Panc1 (cell line): ENCODE data around the gene DDX25. TPM values are rescaled to one million over a fixed set of nuclear protein-coding genes. Genes with fewer than 3 reads are reported as not detected.
"Not testable (repeated sequence)": the region's sequence is repeated elsewhere in the genome, so short reads cannot be mapped to it uniquely, and the experiment has no call there.

Source experiments
- ATAC-seq: fragments of 200-7000 bp; cut with Tn5 transposase; 2 replicates; pipeline ENCODE4 v1.9.1; 2020; ENCODE audit warnings: mild to moderate bottlenecking, moderate library complexity
- Bru-seq: library from RNA; stranded (reverse); fragments of 400-500 nt; gene quantifications from one replicate; lab custom pipeline; 2021; lab: Mats Ljungman, UMichigan
- BruChase-seq, 2 experiments: library from RNA; stranded (reverse); fragments of 400-500 nt; gene quantifications; one replicate each; lab custom pipeline; 2021; lab: Mats Ljungman, UMichigan
- BruUV-seq: library from RNA; stranded (reverse); fragments of 400-500 nt; replicated peaks from 2 replicates; lab custom pipeline; 2021; lab: Mats Ljungman, UMichigan
- CTCF ChIA-PET: fragments of 300-600 bp; sonication (Branson Sonifier 250); formaldehyde crosslinking; loops from one replicate; lab custom pipeline; 2022; ENCODE audit warnings: antibody characterized with exemption; lab: Charles Lee
- POLR2A ChIA-PET: fragments of 300-600 bp; sonication (Branson Sonifier 250); formaldehyde crosslinking; loops from one replicate; lab custom pipeline; 2022; ENCODE audit warnings: antibody characterized with exemption; lab: Charles Lee
- DNase-seq: peaks from one replicate; pipeline ENCODE4 v3.0.0-alpha.2; 2010; ENCODE audit warnings: low read depth, low spot score
- H3K27ac ChIP-seq: 2 replicates; pipeline ENCODE4 v1.5.1; 2011; ENCODE audit warnings: mild to moderate bottlenecking, low read length, inconsistent platforms
- H3K27me3 ChIP-seq: fragments of 200-500 bp; sonication (Bioruptor generic); 2 replicates; pipeline ENCODE4 v1.6.0; 2014; ENCODE audit warnings: low read length, inconsistent platforms; ENCODE audit not compliant: control insufficient read depth, insufficient read depth
- H3K36me3 ChIP-seq: fragments of 200-500 bp; sonication (Bioruptor generic); 2 replicates; pipeline ENCODE4 v1.5.1; 2014; ENCODE audit warnings: inconsistent platforms, mild to moderate bottlenecking, low read length, moderate library complexity; ENCODE audit not compliant: control insufficient read depth, insufficient read depth
- H3K4me1 ChIP-seq: 2 replicates; pipeline ENCODE4 v1.5.1; 2011; ENCODE audit warnings: inconsistent platforms, mild to moderate bottlenecking, low read length, moderate library complexity; ENCODE audit not compliant: control insufficient read depth, insufficient read depth
- H3K4me3 ChIP-seq, 2 experiments: 2 replicates each; pipeline ENCODE4 v1.5.1; 2011 to 2012; ENCODE audit warnings: low read depth in 2 of 2, low read length in 2 of 2, mild to moderate bottlenecking in 2 of 2, inconsistent platforms in 1 of 2, moderate library complexity in 1 of 2
- H3K9me3 ChIP-seq: fragments of 200-500 bp; sonication (Bioruptor generic); 2 replicates; pipeline ENCODE4 v1.5.1; 2014; ENCODE audit warnings: low read depth, mild to moderate bottlenecking, inconsistent platforms, low read length, moderate library complexity; ENCODE audit not compliant: control insufficient read depth, insufficient read depth
- SIN3A ChIP-seq: IDR thresholded peaks from 2 replicates; pipeline ENCODE4 v1.6.1; 2012; ENCODE audit warnings: low read depth, mild to moderate bottlenecking, low read length, moderate library complexity, borderline replicate concordance; ENCODE audit not compliant: insufficient read depth
- in situ Hi-C: cut with HindIII; loops from 2 replicates; pipeline ENCODE4 v1.10.0; 2016; ENCODE audit warnings: low sequenced_read_pairs, low pct_unique_long_range_greater_than_20kb
- intact Hi-C: fragments of 100-400 bp; cut with micrococcal nuclease; formaldehyde crosslinking; loops from one replicate; pipeline ENCODE4 v1.10.0; 2022; ENCODE audit not compliant: unreplicated experiment
- long read RNA-seq: library from polyadenylated mRNA; unstranded; transcript quantifications from one replicate; pipeline ENCODE4 v2.0.0, GENCODE V29; 2021; ENCODE audit not compliant: unreplicated experiment
- polyA plus RNA-seq: library from polyadenylated mRNA; unstranded; fragments of >200 nt; gene quantifications from one replicate; pipeline ENCODE4 v1.2.1, GENCODE V29; 2012; ENCODE audit warnings: missing spikeins; ENCODE audit not compliant: insufficient read length
- total RNA-seq: library from RNA; stranded (reverse); gene quantifications from one replicate; pipeline ENCODE4 v1.2.1, GENCODE V29; 2021; ENCODE audit not compliant: unreplicated experiment
- TF ChIP-seq, protein P1 (sequence below): fragments of 450-650 bp; IDR thresholded peaks from 2 replicates; pipeline ENCODE4 v1.5.1; 2017; ENCODE audit warnings: mild to moderate bottlenecking

Gene DDX25
- 0.15 TPM for total RNA-seq
- polyA plus RNA-seq: 0.12 TPM
- percentile 27 among the genes with signal in this experiment for Bru-seq, nascent RNA
- BruChase-seq, experiment 1, labeled RNA remaining after a 2-hour chase: percentile 23 among the genes with signal in this experiment
- percentile 21 among the genes with signal in this experiment for BruChase-seq, experiment 2, labeled RNA remaining after a 6-hour chase
- long read RNA-seq, full-length matches to known transcripts: 1 of 1 reads
- long read RNA-seq, partial matches to known transcripts: 0 of 1 reads
- long read RNA-seq, other reads (novel, unspliced or antisense): 0 of 1 reads

DNA sequence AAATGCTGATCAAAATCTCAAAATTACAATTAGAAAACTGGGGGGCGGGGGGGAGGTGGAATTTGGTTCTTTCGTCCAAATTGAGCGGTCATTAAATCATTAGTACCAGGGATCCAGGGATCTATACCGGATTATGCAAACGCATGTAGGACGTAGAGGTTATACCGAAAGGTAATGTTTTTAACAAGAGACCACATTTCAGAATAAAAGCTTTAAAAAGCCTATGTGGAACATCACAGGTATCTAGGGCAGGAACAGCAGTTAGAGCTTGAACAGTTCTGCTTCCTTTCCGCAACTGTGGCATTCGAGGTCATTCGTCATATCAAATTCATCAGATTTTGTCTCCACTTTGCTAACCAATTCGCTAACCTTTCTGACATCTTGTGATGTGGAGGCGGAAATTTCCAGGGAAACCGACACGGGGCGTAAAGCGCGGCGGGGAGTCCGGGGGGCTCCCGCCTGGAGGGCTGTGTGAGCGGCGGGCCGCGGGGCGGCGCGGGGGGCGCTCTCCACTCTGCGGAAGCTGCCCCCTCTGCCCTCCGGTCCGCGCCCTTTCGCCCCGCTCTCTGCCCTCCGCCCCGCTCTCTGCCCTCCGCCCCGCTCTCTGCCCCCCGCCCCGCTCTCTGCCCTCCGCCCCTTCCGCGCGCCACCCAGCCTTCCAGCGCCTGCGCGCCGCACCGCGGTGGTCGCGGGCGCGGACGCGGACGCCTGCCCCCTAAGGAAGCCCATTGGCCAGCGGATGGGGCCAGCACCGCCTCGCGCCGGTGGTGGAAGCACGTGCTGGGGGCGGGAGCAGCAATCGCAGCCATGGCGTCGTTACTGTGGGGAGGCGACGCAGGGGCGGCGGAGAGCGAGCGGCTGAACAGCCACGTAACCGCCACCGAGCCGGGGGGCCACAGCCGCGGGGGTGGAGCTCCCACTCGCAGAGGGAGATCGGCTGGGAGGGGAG lies at the start of gene DDX25:
TSS of gene DDX25 (plus strand) at position 798 of the 949 bp plus-strand sequence. CDS start at position 808, 10 bp downstream.
- CTCF ChIA-PET: no interaction called here
- peaks cover 13% of the 10 kb centered on the region for H3K36me3 ChIP-seq
- H3K27me3 ChIP-seq: peaks cover 23% of the 10 kb centered on the region
- POLR2A ChIA-PET: interaction anchor here (0.5 to 0.7 kb wide), 2 partner anchors 19 to 81 kb away, joined by 3 read pairs; no protein-coding TSS in a partner anchor
- ATAC-seq: no peak
- no peak within 1 kb of the TSS for H3K27ac ChIP-seq
- TF ChIP-seq, protein P1, sequence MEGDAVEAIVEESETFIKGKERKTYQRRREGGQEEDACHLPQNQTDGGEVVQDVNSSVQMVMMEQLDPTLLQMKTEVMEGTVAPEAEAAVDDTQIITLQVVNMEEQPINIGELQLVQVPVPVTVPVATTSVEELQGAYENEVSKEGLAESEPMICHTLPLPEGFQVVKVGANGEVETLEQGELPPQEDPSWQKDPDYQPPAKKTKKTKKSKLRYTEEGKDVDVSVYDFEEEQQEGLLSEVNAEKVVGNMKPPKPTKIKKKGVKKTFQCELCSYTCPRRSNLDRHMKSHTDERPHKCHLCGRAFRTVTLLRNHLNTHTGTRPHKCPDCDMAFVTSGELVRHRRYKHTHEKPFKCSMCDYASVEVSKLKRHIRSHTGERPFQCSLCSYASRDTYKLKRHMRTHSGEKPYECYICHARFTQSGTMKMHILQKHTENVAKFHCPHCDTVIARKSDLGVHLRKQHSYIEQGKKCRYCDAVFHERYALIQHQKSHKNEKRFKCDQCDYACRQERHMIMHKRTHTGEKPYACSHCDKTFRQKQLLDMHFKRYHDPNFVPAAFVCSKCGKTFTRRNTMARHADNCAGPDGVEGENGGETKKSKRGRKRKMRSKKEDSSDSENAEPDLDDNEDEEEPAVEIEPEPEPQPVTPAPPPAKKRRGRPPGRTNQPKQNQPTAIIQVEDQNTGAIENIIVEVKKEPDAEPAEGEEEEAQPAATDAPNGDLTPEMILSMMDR: peak; percentile 23; the same call in 1 of the 2 replicates
- no peak for TF ChIP-seq SIN3A
- 0 out of 2 replicates have a peak, but pooled peaks cover 4% of the 10 kb centered on the region for H3K4me1 ChIP-seq
- BruUV-seq: no TSS peak
- DNase-seq: no peak
- H3K9me3 ChIP-seq: no peaks in the 10 kb centered on the region
- peak within 1 kb of the TSS; percentile 87 to 97 for H3K4me3 ChIP-seq
- intact Hi-C loops (no loop called here), in situ Hi-C loops (loop anchor here (25.0 kb wide), 1 partner anchor 183 kb away; no protein-coding TSS in a partner anchor)

DNA sequence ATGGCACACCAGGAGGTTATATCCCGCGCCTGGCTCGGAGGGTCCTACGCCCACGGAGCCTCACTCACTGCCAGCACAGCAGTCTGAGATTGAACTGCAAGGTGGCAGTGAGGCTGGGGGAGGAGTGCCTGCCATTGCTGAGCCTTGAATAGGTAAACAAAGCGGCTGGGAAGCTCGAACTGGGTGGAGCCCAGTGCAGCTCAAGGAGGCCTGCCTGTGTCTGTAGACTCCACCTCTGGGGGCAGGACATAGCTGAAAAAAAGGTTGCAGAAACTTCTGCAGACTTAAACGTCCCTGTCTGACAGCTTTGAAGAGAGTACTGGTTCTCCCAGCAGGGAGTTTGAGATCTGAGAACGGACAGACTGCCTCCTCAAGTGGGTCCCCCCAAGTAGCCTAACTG lies 46.6 kb upstream of the DDX25 start:
- intact Hi-C loops, POLR2A ChIA-PET, H3K36me3 ChIP-seq: not testable (repeated sequence)

DNA sequence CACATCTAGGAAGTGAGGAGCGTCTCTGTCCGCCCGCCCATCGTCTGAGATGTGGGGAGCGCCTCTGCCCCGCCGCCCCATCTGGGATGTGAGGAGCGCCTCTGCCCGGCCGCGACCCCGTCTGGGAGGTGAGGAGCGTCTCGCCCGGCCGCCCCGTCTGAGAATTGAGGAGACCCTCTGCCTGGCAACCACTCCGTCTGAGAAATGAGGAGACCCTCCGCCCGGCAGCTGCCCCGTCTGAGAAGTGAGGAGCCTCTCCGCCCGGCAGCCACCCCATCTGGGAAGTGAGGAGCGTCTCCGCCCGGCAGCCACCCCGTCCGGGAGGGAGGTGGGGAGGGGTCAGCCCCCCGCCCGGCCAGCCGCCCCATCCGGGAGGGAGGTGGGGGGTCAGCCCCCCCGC lies 41.5 kb upstream of the DDX25 start:
- POLR2A ChIA-PET, H3K9me3 ChIP-seq, BruUV-seq, in situ Hi-C loops, H3K36me3 ChIP-seq, H3K4me1 ChIP-seq, H3K27me3 ChIP-seq, CTCF ChIA-PET, DNase-seq, H3K27ac ChIP-seq, intact Hi-C loops, ATAC-seq, H3K4me3 ChIP-seq: not testable (repeated sequence)

More for the DNA sequence above, 46.6 kb upstream of the DDX25 start:
- H3K27me3 ChIP-seq, in situ Hi-C loops, BruUV-seq, DNase-seq, H3K4me1 ChIP-seq, CTCF ChIA-PET, H3K27ac ChIP-seq, H3K9me3 ChIP-seq: not testable (repeated sequence)
- peak; percentile 86 for ATAC-seq
- peak overlapping the region; percentile 29 to 43 for H3K4me3 ChIP-seq

DNA sequence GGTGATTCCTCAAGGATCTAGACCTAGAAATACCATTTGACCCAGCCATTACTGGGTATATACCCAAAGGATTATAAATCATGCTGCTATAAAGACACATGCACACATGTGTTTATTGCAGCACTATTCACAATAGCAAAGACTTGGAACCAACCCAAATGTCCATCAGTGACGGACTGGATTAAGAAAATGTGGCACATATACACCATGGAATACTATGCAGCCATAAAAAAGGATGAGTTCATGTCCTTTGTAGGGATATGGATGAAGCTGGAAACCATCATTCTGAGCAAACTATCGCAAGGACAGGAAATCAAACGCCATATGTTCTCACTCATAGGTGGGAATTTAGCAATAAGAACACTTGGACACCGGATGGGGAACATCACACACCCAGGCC lies 39.0 kb upstream of the DDX25 start:
- POLR2A ChIA-PET, H3K36me3 ChIP-seq, H3K27me3 ChIP-seq, CTCF ChIA-PET, H3K9me3 ChIP-seq, H3K4me1 ChIP-seq, intact Hi-C loops, H3K4me3 ChIP-seq, H3K27ac ChIP-seq, BruUV-seq, in situ Hi-C loops, ATAC-seq, DNase-seq: not testable (repeated sequence)
